ENCODE data around the gene SLC46A1.

Gene SLC46A1

DNA sequence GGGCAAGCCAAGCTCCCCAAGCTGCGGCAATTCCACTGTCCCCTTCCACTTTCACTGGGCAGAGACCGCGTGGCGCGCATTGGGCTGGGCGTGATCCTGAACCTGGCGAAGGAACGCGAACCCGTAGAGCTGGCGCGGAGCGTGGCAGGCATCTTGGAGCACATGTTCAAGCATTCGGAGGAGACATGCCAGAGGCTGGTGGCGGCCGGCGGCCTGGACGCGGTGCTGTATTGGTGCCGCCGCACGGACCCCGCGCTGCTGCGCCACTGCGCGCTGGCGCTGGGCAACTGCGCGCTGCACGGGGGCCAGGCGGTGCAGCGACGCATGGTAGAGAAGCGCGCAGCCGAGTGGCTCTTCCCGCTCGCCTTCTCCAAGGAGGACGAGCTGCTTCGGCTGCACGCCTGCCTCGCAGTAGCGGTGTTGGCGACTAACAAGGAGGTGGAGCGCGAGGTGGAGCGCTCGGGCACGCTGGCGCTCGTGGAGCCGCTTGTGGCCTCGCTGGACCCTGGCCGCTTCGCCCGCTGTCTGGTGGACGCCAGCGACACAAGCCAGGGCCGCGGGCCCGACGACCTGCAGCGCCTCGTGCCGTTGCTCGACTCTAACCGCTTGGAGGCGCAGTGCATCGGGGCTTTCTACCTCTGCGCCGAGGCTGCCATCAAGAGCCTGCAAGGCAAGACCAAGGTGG lies 24.7 kb downstream of the SLC46A1 start:
- DNase-seq: peak in 10 of 56 donors; percentile 16 to 59 (median 38)

DNA sequence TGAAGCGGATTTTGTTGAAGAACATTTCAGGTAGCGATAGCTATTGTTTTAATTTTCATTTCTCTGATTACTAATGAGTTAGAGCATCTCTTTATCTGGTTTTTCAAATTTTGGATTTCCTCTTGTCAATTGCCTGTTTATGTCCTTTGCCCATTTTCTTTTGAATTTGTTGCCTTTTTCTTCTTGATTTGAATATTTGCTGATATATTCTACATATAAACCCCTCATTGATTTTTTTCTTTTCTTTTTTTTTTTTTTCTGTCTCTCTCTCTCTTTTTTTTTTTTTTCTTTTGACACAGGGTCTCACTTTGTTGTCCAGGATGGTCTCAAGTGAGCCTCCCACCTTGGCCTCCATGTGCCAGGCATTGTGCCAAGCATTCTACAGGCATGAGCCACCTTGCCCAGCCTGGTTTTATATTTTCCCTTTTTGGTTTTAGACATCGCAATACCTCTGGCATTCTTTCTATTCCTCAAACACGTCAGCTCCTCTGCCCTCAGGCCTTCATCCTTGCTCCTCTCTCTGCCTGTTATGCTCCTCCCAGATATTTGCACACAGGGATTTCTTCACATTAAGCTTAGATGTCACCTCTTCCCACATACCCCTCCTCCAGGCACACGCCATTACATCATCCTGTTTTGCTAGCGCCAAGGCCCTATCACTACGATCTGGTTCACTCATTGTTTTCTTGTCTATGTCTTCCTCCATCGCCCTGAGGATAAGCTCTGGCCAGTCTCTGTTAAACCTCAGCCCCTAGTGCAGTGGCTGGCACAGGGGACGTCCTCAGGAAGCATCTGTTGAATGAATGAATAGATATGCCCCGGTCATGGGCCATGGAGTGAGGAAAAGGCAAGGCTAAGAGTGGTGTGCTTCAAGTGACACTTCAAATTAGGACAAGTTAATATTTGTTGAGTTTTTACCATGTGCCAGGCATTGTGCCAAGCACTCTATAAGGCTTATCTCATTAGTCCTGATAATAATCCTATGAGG lies 25.9 kb downstream of the SLC46A1 start:
- no peak for DNase-seq

GRCh38 chr17:28372945-28373274 lies 33.1 kb downstream of the SLC46A1 start:
- DNase-seq: no peak

DNA sequence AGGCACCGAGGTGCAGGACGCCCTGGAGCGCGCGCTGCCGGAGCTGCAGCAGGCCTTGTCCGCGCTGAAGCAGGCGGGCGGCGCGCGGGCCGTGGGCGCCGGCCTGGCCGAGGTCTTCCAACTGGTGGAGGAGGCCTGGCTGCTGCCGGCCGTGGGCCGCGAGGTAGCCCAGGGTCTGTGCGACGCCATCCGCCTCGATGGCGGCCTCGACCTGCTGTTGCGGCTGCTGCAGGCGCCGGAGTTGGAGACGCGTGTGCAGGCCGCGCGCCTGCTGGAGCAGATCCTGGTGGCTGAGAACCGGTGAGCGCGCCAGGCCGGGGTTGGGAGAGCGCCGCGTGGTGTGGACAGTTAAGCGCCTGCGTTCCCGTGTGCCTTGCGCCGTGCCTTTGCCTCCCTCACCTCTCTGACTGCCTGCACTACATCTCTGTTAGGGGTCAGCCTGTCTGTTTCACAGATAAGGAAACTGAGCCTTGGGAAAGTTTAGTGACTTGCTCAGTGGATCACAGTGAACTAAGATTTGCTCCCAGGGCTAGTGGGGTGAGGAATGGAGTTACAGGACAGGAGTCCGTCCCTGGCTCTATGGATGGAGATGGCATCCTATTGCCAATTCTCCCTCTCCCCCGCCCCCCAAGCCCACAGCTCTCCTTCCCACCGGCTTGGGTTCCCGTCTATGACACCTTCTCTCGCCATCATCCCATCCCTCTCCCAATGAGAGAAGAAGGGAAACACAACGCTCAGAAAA lies 33.6 kb downstream of the SLC46A1 start:
- DNase-seq: peak in 13 of 56 donors; percentile 16 to 54 (median 41)

DNA sequence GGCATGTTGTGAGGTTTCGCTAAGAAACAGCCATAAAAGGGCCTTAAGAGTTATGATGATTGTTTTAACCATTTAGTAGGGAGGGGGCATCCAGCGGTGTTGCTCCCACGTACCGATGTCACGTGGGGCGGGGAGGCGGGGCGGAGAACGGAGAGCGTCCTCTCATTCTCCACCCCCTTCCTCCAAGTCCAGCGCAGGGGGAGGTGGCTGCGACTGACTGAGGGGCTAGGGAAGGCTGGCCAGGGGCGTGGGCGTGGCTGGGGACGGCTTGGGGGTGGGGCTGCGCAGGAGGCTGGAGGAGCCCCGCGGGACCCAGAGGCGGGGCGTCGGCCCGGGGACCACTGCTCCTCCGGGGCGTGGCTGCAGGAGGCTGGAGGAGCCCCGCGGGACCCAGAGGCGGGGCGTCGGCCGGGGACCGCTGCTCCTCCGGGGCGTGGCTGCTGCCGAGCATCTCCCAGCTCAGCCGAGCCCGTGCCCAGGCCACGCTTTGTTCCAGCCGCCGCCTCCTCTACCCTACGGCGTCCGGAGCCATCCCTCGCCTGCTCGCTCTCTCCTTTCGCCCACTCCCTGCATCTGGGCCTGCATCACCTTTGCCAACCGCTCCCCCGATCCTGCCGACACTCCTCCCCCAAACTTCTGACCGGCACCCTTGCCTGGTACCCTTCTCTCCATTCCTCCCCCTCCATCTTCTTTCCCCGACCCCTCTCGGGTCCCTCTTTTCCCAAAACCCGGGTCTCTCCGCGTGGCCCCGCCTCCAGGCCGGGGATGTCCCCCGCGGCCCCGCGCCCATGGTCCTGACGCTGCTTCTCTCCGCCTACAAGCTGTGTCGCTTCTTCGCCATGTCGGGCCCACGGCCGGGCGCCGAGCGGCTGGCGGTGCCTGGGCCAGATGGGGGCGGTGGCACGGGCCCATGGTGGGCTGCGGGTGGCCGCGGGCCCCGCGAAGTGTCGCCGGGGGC lies 34.5 kb downstream of the SLC46A1 start, which contains the start of gene SARM1:
SARM1 (plus strand) TSS at position 450 of the 958 bp plus-strand sequence; CDS start at position 789, 339 bp downstream.
- peak in 53 of 56 donors; percentile 24 to 92 (median 67) for DNase-seq

DNA sequence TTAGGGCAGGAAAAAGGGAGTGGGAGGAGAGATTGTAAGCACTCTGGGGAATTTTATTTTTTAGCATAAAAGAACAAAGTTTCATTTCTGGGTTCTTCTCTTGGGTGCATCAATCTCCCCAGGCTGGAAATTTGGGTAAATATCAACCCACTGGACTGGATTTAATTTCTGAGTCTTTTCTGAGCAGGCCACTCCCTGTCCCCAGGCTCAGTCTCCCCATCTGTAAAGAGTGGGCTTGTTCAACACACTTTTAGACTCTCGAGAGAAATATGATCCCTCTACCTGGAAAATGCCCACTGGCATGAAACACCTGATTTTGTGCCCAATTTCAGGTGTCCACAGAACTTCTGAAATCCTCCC lies 35.3 kb downstream of the SLC46A1 start:
- no peak for DNase-seq

DNA sequence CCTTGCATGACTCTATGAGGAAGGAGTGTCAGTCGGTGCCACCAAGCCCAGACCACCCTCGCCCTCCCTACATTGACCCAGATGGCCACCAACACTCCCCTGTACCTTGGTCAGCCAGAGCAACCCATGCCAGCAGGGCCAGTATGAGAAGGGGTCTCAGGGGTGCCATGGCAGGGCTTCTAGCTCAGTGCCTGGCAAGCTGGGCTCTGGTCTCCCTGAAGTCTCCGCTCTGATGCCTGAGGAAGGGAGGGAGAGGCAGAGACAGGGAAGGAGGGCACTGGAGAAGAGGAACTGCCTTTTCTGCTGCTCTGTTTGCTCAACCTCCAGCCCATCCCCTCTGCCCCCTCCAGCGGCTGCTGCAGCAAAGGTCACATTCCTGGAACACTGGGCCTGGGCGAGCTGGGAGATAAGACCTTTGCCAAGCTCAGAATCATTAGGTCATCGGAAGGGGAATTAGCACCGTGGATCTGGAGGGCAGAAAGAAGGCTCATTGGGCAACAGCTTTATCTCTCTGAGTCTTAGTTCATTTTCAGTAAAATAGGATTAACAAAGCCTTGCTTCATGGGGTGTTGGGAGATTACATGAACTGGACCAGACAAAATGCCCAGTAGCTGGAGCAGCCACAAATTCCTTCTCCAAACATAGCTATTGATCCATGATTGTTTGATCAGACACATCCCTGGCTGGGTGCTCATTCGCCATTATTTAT lies 35.8 kb downstream of the SLC46A1 start, which contains the start of gene VTN:
VTN (minus strand) TSS at position 273 of the 709 bp plus-strand sequence; CDS start at position 169, 104 bp downstream.
- no peak for DNase-seq

DNA sequence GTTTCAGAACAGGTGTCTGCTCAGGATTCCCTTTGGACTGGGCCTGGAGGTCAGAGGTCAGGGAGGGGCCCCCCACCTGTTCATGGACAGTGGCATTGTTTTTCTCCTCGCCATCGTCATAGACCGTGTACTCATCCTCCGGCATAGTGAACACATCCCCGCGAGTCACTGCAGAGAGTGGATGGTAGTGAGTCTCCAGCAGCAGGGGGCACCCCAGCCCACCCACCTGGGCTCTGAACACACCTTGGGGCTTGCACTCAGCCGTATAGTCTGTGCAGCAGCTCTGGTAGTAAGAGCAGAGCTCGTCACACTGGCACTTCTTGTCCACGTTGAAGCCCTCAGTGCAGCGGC lies 36.4 kb downstream of the SLC46A1 start:
- no peak for DNase-seq

GRCh38 chr17:28368915-28369683 lies 36.9 kb downstream of the SLC46A1 start:
- DNase-seq: no peak

- DNase-seq: no peak
Observed at GRCh38 chr17:28368306-28368831, 37.6 kb downstream of the SLC46A1 start.

GRCh38 chr17:28367641-28368305 lies 38.2 kb downstream of the SLC46A1 start:
- no peak for DNase-seq

- no peak for DNase-seq
Observed at GRCh38 chr17:28366605-28367004, 39.4 kb downstream of the SLC46A1 start.

DNA sequence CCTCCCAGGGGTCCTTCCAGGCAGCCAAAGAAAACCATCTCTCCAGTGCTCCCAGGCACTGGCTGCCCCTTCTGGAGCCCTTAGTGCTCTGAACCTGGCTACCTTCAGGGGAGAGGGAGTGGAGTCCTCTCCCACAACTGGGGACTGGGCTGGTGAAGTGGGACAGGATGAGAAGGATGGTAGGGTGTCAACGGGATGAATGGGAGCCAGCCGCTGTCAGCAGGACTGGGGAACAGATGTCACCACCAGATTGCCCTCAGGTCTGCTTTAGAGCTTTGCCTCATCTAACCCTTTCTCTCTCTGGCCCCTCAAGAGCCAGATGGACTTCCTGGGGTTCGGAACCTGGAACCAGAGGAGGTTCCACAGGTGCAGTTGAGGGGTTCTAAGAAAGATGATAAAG lies 40.5 kb downstream of the SLC46A1 start:
- DNase-seq: no peak

GRCh38 chr17:28364665-28365363 lies 41.2 kb downstream of the SLC46A1 start, which contains the start of gene SEBOX:
Gene SEBOX (minus strand): TSS chr17:28365199. CDS start chr17:28365151, 48 bp downstream.
- DNase-seq: no peak

- DNase-seq: no peak
Observed at GRCh38 chr17:28363776-28364650, 42.0 kb downstream of the SLC46A1 start.

- DNase-seq: no peak
Observed at GRCh38 chr17:28363186-28363585, 42.8 kb downstream of the SLC46A1 start.

DNA sequence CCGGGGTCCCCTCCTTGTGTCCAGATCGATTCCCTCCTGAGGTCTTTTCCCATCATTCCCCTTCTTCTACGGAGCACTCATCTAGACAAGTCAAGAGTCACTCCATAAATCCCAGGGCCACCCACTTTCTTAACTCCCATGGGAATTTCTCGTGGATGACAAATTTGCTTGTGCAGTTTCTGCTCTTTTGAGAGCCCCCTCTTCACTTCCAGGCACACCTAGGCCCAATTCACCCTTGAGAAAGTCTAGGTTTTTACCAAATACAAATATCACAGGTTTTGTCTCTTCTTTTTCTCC lies 48.2 kb downstream of the SLC46A1 start:
- no peak for DNase-seq

Measured in amygdala (tissue), 56 donors.